Thoracic aorta (tissue), 2 donors: Measurements from ENCODE around the gene PHACTR4. TPM values are rescaled to one million over a fixed set of nuclear protein-coding genes. Genes with fewer than 3 reads are reported as not detected.
"Not testable (repeated sequence)": the region's sequence is repeated elsewhere in the genome, so short reads cannot be mapped to it uniquely, and the experiment has no call there.

Experiments
- ATAC-seq: fragments of 150-250 bp; one replicate; pipeline ENCODE4 v1.8.0; 2017; ENCODE audit warnings: low read depth; ENCODE audit not compliant: insufficient number of reproducible peaks, low FRiP score
- DNase-seq: peaks from one replicate; pipeline ENCODE4 v3.0.0-alpha.2; 2020; ENCODE audit warnings: low spot score
- H3K27ac ChIP-seq, 2 donors: fragments of 200-600 bp; sonication (generic); 1 replicate in 1 of 2; 2 replicates in 1 of 2; pipeline ENCODE4 v1.5.1; 2016; ENCODE audit warnings: mild to moderate bottlenecking in 2 of 2, moderate library complexity in 2 of 2
- H3K27me3 ChIP-seq: fragments of 200-600 bp; sonication (generic); replicated peaks from 2 replicates; pipeline ENCODE4 v1.6.0; 2016; ENCODE audit warnings: mild to moderate bottlenecking; ENCODE audit not compliant: insufficient read depth
- H3K36me3 ChIP-seq: fragments of 200-600 bp; sonication (generic); one replicate; pipeline ENCODE4 v1.5.1; 2016
- H3K4me1 ChIP-seq, 2 donors: fragments of 200-600 bp; sonication (generic); 1 replicate in 1 of 2; 2 replicates in 1 of 2; pipeline versions ENCODE4 v1.5.1 to v1.6.0; 2016; ENCODE audit warnings: low read depth in 2 of 2, mild to moderate bottlenecking in 1 of 2; ENCODE audit not compliant: control insufficient read depth in 1 of 2
- H3K4me3 ChIP-seq: fragments of 200-600 bp; sonication (generic); 2 replicates; pipeline ENCODE4 v1.5.1; 2016; ENCODE audit warnings: mild to moderate bottlenecking
- H3K9me3 ChIP-seq: fragments of 200-600 bp; sonication (generic); 2 replicates; pipeline ENCODE4 v1.5.1; 2016
- CTCF ChIP-seq: fragments of 200-600 bp; sonication (generic); IDR thresholded peaks from one replicate; pipeline ENCODE4 v1.5.1; 2019; ENCODE audit warnings: antibody characterized with exemption
- total RNA-seq, 2 donors: library from RNA; depleted of rRNA; stranded (reverse); fragments of >200 nt; gene quantifications; one replicate each; pipeline versions ENCODE4 v1.1.0 to v1.2.3, GENCODE V29; 2016

Gene PHACTR4
- total RNA-seq, 2 donors from 2014 or later = 17.6 to 30.8 TPM

DNA sequence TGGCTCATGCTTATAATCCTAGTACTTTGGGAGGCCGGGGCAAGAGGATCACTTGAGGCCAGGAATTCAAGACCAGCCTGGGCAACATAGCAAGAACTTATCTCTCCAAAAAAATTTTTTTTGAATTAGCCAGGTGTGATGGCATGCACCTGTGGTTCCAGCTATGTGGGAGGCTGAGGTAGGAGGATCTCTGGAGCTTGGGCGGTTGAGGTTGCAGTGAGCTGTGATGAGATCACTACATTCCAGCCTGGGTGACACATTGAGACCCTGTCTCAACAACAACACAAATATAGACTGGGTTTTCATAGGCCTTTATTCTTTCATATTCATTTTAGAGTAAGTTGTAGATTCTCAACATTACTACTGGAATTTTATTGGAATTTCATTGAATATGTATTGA lies 27.9 kb upstream of the PHACTR4 start:
- Histone ChIP-seq H3K4me3 (no peak overlapping the region), H3K27ac (no peak overlapping the region), H3K4me1 (peaks cover 0 to 2% of the 10 kb centered on the region in 2 donors), H3K9me3 (no peaks in the 10 kb centered on the region), H3K36me3 (no peaks in the 10 kb centered on the region), H3K27me3 (no peaks in the 10 kb centered on the region)
- no peak for DNase-seq
- ATAC-seq = no peak
- TF ChIP-seq CTCF = no peak

DNA sequence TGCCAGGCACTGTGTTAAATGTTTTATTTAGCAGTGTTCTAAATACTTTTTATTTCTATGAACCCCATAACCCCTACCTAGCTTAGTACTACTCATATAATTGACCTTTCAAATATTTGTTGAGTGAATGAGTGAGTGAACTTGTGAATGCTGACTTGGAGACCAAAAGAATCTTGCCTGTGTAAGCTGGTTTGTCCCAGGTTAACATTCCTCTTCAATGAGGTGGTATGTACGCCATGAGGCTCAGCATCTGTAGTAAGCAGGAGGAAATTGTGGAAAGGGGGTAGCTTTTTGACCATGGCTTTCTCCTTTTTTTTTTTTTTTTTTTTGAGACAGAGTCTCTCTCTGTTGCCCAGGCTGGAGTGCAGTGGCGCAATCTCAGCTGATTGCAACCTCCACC lies 26.1 kb upstream of the PHACTR4 start:
- ATAC-seq (no peak), DNase-seq (no peak)
- Histone ChIP-seq H3K27me3 (no peaks in the 10 kb centered on the region), H3K4me1 (peaks cover 0 to 2% of the 10 kb centered on the region in 2 donors), H3K36me3 (no peaks in the 10 kb centered on the region), H3K4me3 (no peak overlapping the region), H3K27ac (no peak overlapping the region), H3K9me3 (no peaks in the 10 kb centered on the region)
- TF ChIP-seq CTCF = no peak

DNA sequence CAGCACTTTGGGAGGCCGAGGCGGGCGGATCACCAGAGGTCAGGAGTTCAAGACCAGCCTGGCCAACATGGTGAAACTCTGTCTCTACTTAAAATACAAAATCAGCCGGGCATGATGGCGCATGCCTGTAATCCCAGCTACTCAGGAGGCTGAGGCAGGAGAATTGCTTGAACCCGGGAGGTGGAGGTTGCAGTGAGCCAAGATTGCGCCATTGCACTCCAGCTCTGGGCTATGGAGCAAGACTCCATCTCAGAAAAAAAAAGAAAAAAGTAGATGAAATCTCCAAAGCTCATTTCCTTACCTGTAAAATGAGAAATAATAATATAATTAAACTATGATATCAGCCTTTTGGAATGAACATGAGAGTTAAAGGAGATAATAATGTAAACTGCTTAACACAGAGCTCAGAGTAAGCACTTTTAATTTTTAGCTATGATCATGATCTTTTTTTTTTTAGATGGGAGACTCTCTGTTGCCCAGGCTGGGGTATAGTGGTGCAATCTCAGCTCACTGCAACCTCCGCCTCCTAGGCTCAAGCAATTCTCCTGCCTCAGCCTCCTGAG lies 16.2 kb upstream of the PHACTR4 start:
- H3K27ac ChIP-seq, H3K4me1 ChIP-seq, DNase-seq, H3K9me3 ChIP-seq, H3K36me3 ChIP-seq, H3K4me3 ChIP-seq, H3K27me3 ChIP-seq, ATAC-seq: not testable (repeated sequence)

DNA sequence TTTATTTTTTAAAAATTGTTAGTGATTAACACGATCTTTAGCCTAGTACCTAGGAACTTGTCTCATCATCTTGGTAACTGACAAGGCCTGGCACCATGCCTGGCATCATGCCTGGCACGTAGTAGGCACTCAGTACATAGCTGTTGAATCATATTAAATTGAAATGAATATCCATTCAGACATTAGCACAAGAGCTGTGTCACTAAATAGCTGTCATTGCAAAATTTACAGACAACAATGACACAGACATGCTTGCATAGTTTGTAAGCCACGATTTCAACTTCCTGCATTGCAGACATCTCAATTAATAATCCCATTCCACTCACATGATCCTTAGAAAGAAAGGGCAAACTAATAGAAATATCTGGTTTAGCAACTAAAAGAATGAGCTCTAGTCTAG lies 15.4 kb upstream of the PHACTR4 start:
- no peaks in the 10 kb centered on the region for H3K4me1 ChIP-seq
- DNase-seq (no peak), ATAC-seq (no peak)
- no peak overlapping the region for H3K4me3 ChIP-seq
- no peaks in the 10 kb centered on the region for H3K36me3 ChIP-seq
- H3K9me3 ChIP-seq = no peaks in the 10 kb centered on the region
- H3K27ac ChIP-seq = no peak overlapping the region
- TF ChIP-seq CTCF = no peak
- no peaks in the 10 kb centered on the region for H3K27me3 ChIP-seq

DNA sequence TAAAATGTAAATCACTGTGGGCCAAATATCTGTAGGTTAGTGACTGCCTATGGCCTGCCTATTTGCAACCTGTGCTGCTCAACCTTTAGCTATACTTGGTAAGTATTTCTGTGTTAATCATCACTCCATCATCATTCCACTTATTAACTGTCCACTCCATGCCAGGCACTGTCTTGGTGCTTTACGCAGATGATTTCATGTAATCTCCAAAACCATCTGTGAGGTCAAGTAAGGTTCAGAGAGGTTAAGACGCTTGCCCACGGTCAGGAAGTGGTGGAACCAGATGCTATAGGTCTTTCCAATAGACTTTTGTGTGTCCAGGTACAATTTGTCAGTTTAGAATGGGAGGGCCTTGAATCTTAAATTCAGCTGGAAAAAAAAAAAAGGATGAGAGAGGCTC lies 10.8 kb upstream of the PHACTR4 start:
- ATAC-seq (no peak), DNase-seq (no peak)
- TF ChIP-seq CTCF = no peak
- no peaks in the 10 kb centered on the region for H3K4me1 ChIP-seq
- H3K9me3 ChIP-seq = no peaks in the 10 kb centered on the region
- H3K27ac ChIP-seq = no peak overlapping the region
- H3K36me3 ChIP-seq = no peaks in the 10 kb centered on the region
- no peaks in the 10 kb centered on the region for H3K27me3 ChIP-seq
- no peak overlapping the region for H3K4me3 ChIP-seq

GRCh38 chr1:28359592-28360239 lies 9.8 kb upstream of the PHACTR4 start:
- Histone ChIP-seq H3K9me3 (no peaks in the 10 kb centered on the region), H3K27me3 (no peaks in the 10 kb centered on the region), H3K4me1 (no peaks in the 10 kb centered on the region), H3K4me3 (no peak overlapping the region), H3K36me3 (no peaks in the 10 kb centered on the region), H3K27ac (no peak overlapping the region)
- peak; percentile 4 for DNase-seq
- TF ChIP-seq CTCF = peak; percentile 60
- ATAC-seq = no peak
